AG04449 (cell line): ENCODE measurements around the gene KIF26A.

Source experiments
- CTCF ChIA-PET: fragments of 350-600 bp; formaldehyde crosslinking; extraction: SDS; loops from one replicate; lab custom pipeline; 2021; ENCODE audit warnings: antibody characterized with exemption; lab: Yijun Ruan, JAX
- POLR2A ChIA-PET: fragments of 400-600, 350-600 bp; formaldehyde crosslinking; extraction: SDS; loops from one replicate; lab custom pipeline; 2020; ENCODE audit warnings: antibody characterized with exemption, inconsistent platforms; lab: Yijun Ruan, JAX
- DNase-seq: peaks from one replicate; pipeline ENCODE4 v3.0.0-alpha.2; 2010; ENCODE audit warnings: low read depth, low spot score
- H3K4me3 ChIP-seq: 2 replicates; pipeline ENCODE4 v1.5.1; 2011; ENCODE audit warnings: low read depth, mild to moderate bottlenecking, control low read depth, low read length
- CTCF ChIP-seq: IDR thresholded peaks from one replicate; pipeline ENCODE4 v1.5.1; 2011; ENCODE audit warnings: mild to moderate bottlenecking, moderate library complexity, low read length, control low read depth, inconsistent platforms; ENCODE audit not compliant: insufficient read depth; ENCODE audit errors: missing control alignments

KIF26A gene

GRCh38 chr14:104112609-104113571 lies 25.5 kb upstream of the KIF26A start:
- DNase-seq, result no peak
- POLR2A ChIA-PET, result no interaction called here
- CTCF ChIA-PET, result no interaction called here

GRCh38 chr14:104113631-104114420 lies 24.6 kb upstream of the KIF26A start:
- DNase-seq, result no peak
- CTCF ChIA-PET, result interaction anchor here (1.4 kb wide), 1 partner anchor 20 kb away, joined by 4 read pairs; no protein-coding TSS in a partner anchor
- TF ChIP-seq CTCF, result no peak
- POLR2A ChIA-PET, result no interaction called here
- H3K4me3 ChIP-seq, result no peak overlapping the region

More at GRCh38 chr14:104112609-104113571, 25.5 kb upstream of the KIF26A start:
- H3K4me3 ChIP-seq, result no peak overlapping the region
- TF ChIP-seq CTCF, result no peak

- ChIA-PET CTCF (interaction anchor here (1.4 kb wide), 1 partner anchor 21 kb away, joined by 4 read pairs; no protein-coding TSS in a partner anchor), POLR2A (no interaction called here)
- no peak overlapping the region for H3K4me3 ChIP-seq
Measured at GRCh38 chr14:104114421-104115130, 23.8 kb upstream of the KIF26A start.

GRCh38 chr14:104115131-104115600 lies 23.2 kb upstream of the KIF26A start:
- TF ChIP-seq CTCF, result no peak
- DNase-seq, result no peak
- CTCF ChIA-PET, result interaction anchor here (1.4 kb wide), 1 partner anchor 21 kb away, joined by 4 read pairs; no protein-coding TSS in a partner anchor
- POLR2A ChIA-PET, result no interaction called here
- no peak overlapping the region for H3K4me3 ChIP-seq

More at GRCh38 chr14:104114421-104115130, 23.8 kb upstream of the KIF26A start:
- no peak for DNase-seq
- no peak for TF ChIP-seq CTCF

GRCh38 chr14:104115691-104116287 lies 22.6 kb upstream of the KIF26A start:
- ChIA-PET CTCF (no interaction called here), POLR2A (no interaction called here)
- no peak for TF ChIP-seq CTCF
- no peak for DNase-seq
- H3K4me3 ChIP-seq, result no peak overlapping the region
